CD4-positive, alpha-beta memory T cell (primary cell): ENCODE results near the gene RPL28. TPM values are rescaled to one million over a fixed set of nuclear protein-coding genes. Genes with fewer than 3 reads are reported as not detected.
"Not testable (repeated sequence)": the region's sequence is repeated elsewhere in the genome, so short reads cannot be mapped to it uniquely, and the experiment has no call there.

Experiments used
- CTCF ChIA-PET: fragments of 350-600 bp; sonication (Branson Sonifier 250); formaldehyde crosslinking; loops from one replicate; lab custom pipeline; 2021; ENCODE audit warnings: inconsistent platforms; ENCODE audit not compliant: partially characterized antibody; lab: Charles Lee
- POLR2A ChIA-PET: fragments of 350-600 bp; sonication (Branson Sonifier 250); formaldehyde crosslinking; loops from one replicate; lab custom pipeline; 2021; ENCODE audit not compliant: partially characterized antibody; lab: Charles Lee
- DNase-seq, 5 donors: peaks; one replicate each; pipeline versions ENCODE4 v3.0.0 to v3.0.0-alpha.2; 2020 to 2022; ENCODE audit warnings: mixed read lengths in 1 of 5
- H3K27ac ChIP-seq: one replicate; pipeline ENCODE4 v1.7.0; 2013; ENCODE audit warnings: low read depth, low read length
- H3K27me3 ChIP-seq: 2 replicates; pipeline ENCODE4 v1.7.0; 2013; ENCODE audit warnings: mild to moderate bottlenecking, low read length, moderate library complexity; ENCODE audit not compliant: insufficient read depth
- H3K36me3 ChIP-seq: 2 replicates; pipeline ENCODE4 v1.7.0; 2013; ENCODE audit warnings: mild to moderate bottlenecking, low read length, moderate library complexity; ENCODE audit not compliant: insufficient read depth
- H3K4me1 ChIP-seq: 2 replicates; pipeline ENCODE4 v1.7.0; 2013; ENCODE audit warnings: mild to moderate bottlenecking, low read length, moderate library complexity; ENCODE audit not compliant: insufficient read depth
- H3K4me3 ChIP-seq, 2 donors: one replicate each; pipeline ENCODE4 v1.7.0; 2013; ENCODE audit warnings: low read length in 2 of 2, mild to moderate bottlenecking in 1 of 2
- H3K9me3 ChIP-seq, 2 donors: one replicate each; pipeline ENCODE4 v1.7.0; 2013; ENCODE audit warnings: low read length in 2 of 2, control low read depth in 1 of 2; ENCODE audit not compliant: control insufficient read depth in 1 of 2
- H3K27ac Mint-ChIP-seq, 7 donors: one replicate each; pipeline ENCODE4 v1.8.0; 2020 to 2021; ENCODE audit warnings: mixed read lengths in 7 of 7, mild to moderate bottlenecking in 6 of 7, inconsistent platforms in 3 of 7, moderate library complexity in 3 of 7
- H3K27me3 Mint-ChIP-seq, 2 donors: one replicate each; pipeline ENCODE4 v1.8.0; 2020 to 2021; ENCODE audit warnings: mixed read lengths in 2 of 2
- H3K36me3 Mint-ChIP-seq, 2 donors: one replicate each; pipeline ENCODE4 v1.8.0; 2020 to 2021; ENCODE audit warnings: mixed read lengths in 2 of 2, inconsistent platforms in 1 of 2, mild to moderate bottlenecking in 1 of 2
- H3K4me1 Mint-ChIP-seq, 4 donors: one replicate each; pipeline ENCODE4 v1.8.0; 2020 to 2021; ENCODE audit warnings: mixed read lengths in 4 of 4, mild to moderate bottlenecking in 1 of 4
- H3K4me3 Mint-ChIP-seq, 8 donors: one replicate each; pipeline ENCODE4 v1.8.0; 2020 to 2021; ENCODE audit warnings: mixed read lengths in 8 of 8, mild to moderate bottlenecking in 7 of 8, moderate library complexity in 6 of 8, inconsistent platforms in 3 of 8
- H3K9me3 Mint-ChIP-seq, 8 donors: one replicate each; pipeline ENCODE4 v1.8.0; 2020 to 2021; ENCODE audit warnings: mixed read lengths in 8 of 8, mild to moderate bottlenecking in 5 of 8, inconsistent platforms in 3 of 8, moderate library complexity in 1 of 8
- intact Hi-C: fragments of 100-400 bp; cut with micrococcal nuclease; formaldehyde crosslinking; loops from one replicate; pipeline ENCODE4 v1.15.1; 2023
- polyA plus RNA-seq, 2 donors: library from polyadenylated mRNA; unstranded; fragments of 300-500 nt; fragmentation: Illumina TruSeq; gene quantifications; one replicate each; pipeline ENCODE4 v1.2.3, GENCODE V29; 2021
- total RNA-seq, 2 experiments: library from RNA; stranded (reverse); gene quantifications; one replicate each; pipeline ENCODE4 v1.2.3, GENCODE V29; 2021

The RPL28 gene
- total and polyA plus RNA-seq, 4 experiments from 2014 or later, result 257 to 3,159 (median 1,960) TPM

- intact Hi-C loops, result no loop called here
- Histone ChIP-seq H3K9me3 (no peaks in the 10 kb centered on the region), H3K27me3 (no peaks in the 10 kb centered on the region), H3K4me1 (no peaks in the 10 kb centered on the region), H3K36me3 (peaks cover 23% of the 10 kb centered on the region), H3K4me3 (no peak overlapping the region), H3K27ac (no peak overlapping the region)
- Mint-ChIP-seq H3K27me3 (no peaks in the 10 kb centered on the region), H3K9me3 (no peaks in the 10 kb centered on the region), H3K36me3 (peaks cover 21 to 34% of the 10 kb centered on the region in 2 donors), H3K4me3 (peak overlapping the region in 7 of 8 donors; percentile 15 to 65 (median 45)), H3K4me1 (peaks cover 7 to 15% (median 12%) of the 10 kb centered on the region in 4 donors), H3K27ac (peak overlapping the region in 4 of 7 donors; percentile 1 to 78 (median 64))
- no peak for DNase-seq
- ChIA-PET POLR2A (interaction anchor here (1.4 to 3.4 kb wide), 2 partner anchors 9 kb away, joined by 5 to 25 read pairs; partner anchors contain the start of gene UBE2S), CTCF (no interaction called here)
These were observed 12.6 kb downstream of the RPL28 start for GRCh38 chr19:55398200-55398925.

GRCh38 chr19:55400281-55401087, 14.8 kb downstream of the RPL28 start:
- Mint-ChIP-seq H3K36me3 (peaks cover 26 to 42% of the 10 kb centered on the region in 2 donors), H3K27me3 (no peaks in the 10 kb centered on the region), H3K27ac (peak overlapping the region in 2 of 7 donors; percentile 18 to 35), H3K9me3 (no peaks in the 10 kb centered on the region), H3K4me3 (no peak overlapping the region), H3K4me1 (peaks cover 8 to 18% (median 13%) of the 10 kb centered on the region in 4 donors)
- Histone ChIP-seq H3K9me3 (no peaks in the 10 kb centered on the region), H3K27ac (no peak overlapping the region), H3K27me3 (no peaks in the 10 kb centered on the region), H3K36me3 (peaks cover 30% of the 10 kb centered on the region), H3K4me3 (no peak overlapping the region), H3K4me1 (peaks cover 2% of the 10 kb centered on the region)
- DNase-seq, result no peak
- ChIA-PET CTCF (no interaction called here), POLR2A (interaction anchor here (0.9 to 3.4 kb wide), 4 partner anchors 9 to 61 kb away, joined by 3 to 25 read pairs (median 4); partner anchors contain the start of genes KMT5C and TMEM238)
- intact Hi-C loops, result no loop called here

GRCh38 chr19:55401390-55401789, 15.7 kb downstream of the RPL28 start:
- H3K9me3 ChIP-seq, H3K27ac ChIP-seq, DNase-seq, H3K27me3 ChIP-seq, H3K4me3 Mint-ChIP-seq, H3K27me3 Mint-ChIP-seq, intact Hi-C loops, H3K27ac Mint-ChIP-seq, H3K9me3 Mint-ChIP-seq, CTCF ChIA-PET, H3K4me3 ChIP-seq: not testable (repeated sequence)
- H3K4me1 Mint-ChIP-seq, result peaks cover 17 to 28% (median 22%) of the 10 kb centered on the region in 4 donors
- Histone ChIP-seq H3K36me3 (peaks cover 31% of the 10 kb centered on the region), H3K4me1 (peaks cover 12% of the 10 kb centered on the region)
- H3K36me3 Mint-ChIP-seq, result peaks cover 32 to 51% of the 10 kb centered on the region in 2 donors
- POLR2A ChIA-PET, result interaction anchor here (3.4 kb wide), 1 partner anchor 12 kb away, joined by 25 read pairs; no protein-coding TSS in a partner anchor

- peaks cover 0 to 4% (median 0%) of the 10 kb centered on the region in 8 donors for H3K9me3 Mint-ChIP-seq
- H3K4me1 ChIP-seq, result peaks cover 18% of the 10 kb centered on the region
- H3K27ac Mint-ChIP-seq, result no peak overlapping the region
- no peak overlapping the region for H3K4me3 ChIP-seq
- H3K27ac ChIP-seq, result no peak overlapping the region
- H3K27me3 ChIP-seq, result no peaks in the 10 kb centered on the region
- peaks cover 21 to 35% (median 28%) of the 10 kb centered on the region in 4 donors for H3K4me1 Mint-ChIP-seq
- no peaks in the 10 kb centered on the region for H3K27me3 Mint-ChIP-seq
- CTCF ChIA-PET, result no interaction called here
- H3K4me3 Mint-ChIP-seq, result no peak overlapping the region
- POLR2A ChIA-PET, result interaction anchor here (1.3 to 8.5 kb wide), 2 partner anchors 14 to 64 kb away, joined by 6 to 247 read pairs; partner anchors contain the start of genes RPL28 and TMEM238
- H3K36me3 ChIP-seq, result peaks cover 31% of the 10 kb centered on the region
- H3K36me3 Mint-ChIP-seq, result peaks cover 32 to 55% of the 10 kb centered on the region in 2 donors
- intact Hi-C loops, result no loop called here
- no peaks in the 10 kb centered on the region for H3K9me3 ChIP-seq
- no peak for DNase-seq
These were observed 16.8 kb downstream of the RPL28 start for GRCh38 chr19:55402509-55402908.

- DNase-seq, result no peak
- ChIA-PET CTCF (no interaction called here), POLR2A (interaction anchor here (0.7 to 8.5 kb wide), 4 partner anchors 17 to 149 kb away, joined by 3 to 247 read pairs (median 32); partner anchors contain the start of genes HSPBP1, PPP6R1, RPL28 and TMEM238)
- peaks cover 28% of the 10 kb centered on the region for H3K36me3 ChIP-seq
- Mint-ChIP-seq H3K27ac (peak overlapping the region; percentile 49 to 99 (median 93)), H3K27me3 (no peaks in the 10 kb centered on the region), H3K36me3 (peaks cover 25 to 53% of the 10 kb centered on the region in 2 donors), H3K4me1 (peaks cover 22 to 32% (median 28%) of the 10 kb centered on the region in 4 donors), H3K4me3 (peak overlapping the region in 7 of 8 donors; percentile 76 to 95 (median 81)), H3K9me3 (peaks cover 0 to 17% (median 0%) of the 10 kb centered on the region in 8 donors)
- no peak overlapping the region for H3K4me3 ChIP-seq
- intact Hi-C loops, result loop anchor here (5.0 kb wide), 1 partner anchor 237 kb away; the partner anchor contains the start of genes ZNF580 and ZNF581
- H3K27me3 ChIP-seq, result no peaks in the 10 kb centered on the region
- peaks cover 24% of the 10 kb centered on the region for H3K4me1 ChIP-seq
- H3K27ac ChIP-seq, result peak overlapping the region; percentile 18
- no peaks in the 10 kb centered on the region for H3K9me3 ChIP-seq
These were observed 19.9 kb downstream of the RPL28 start for GRCh38 chr19:55405638-55406037.

GRCh38 chr19:55406091-55406825, 20.5 kb downstream of the RPL28 start:
- H3K9me3 Mint-ChIP-seq, result peaks cover 0 to 17% (median 0%) of the 10 kb centered on the region in 8 donors
- peak overlapping the region; percentile 84 to 99 (median 93) for H3K27ac Mint-ChIP-seq
- H3K4me1 Mint-ChIP-seq, result peaks cover 22 to 32% (median 28%) of the 10 kb centered on the region in 4 donors
- Histone ChIP-seq H3K27me3 (no peaks in the 10 kb centered on the region), H3K4me1 (peaks cover 24% of the 10 kb centered on the region), H3K9me3 (no peaks in the 10 kb centered on the region), H3K27ac (peak overlapping the region; percentile 99), H3K4me3 (peak overlapping the region; percentile 28 to 63), H3K36me3 (peaks cover 26% of the 10 kb centered on the region)
- CTCF ChIA-PET, result no interaction called here
- H3K36me3 Mint-ChIP-seq, result peaks cover 24 to 47% of the 10 kb centered on the region in 2 donors
- POLR2A ChIA-PET, result interaction anchor here (0.7 to 8.5 kb wide), 9 partner anchors 18 to 1269 kb away, joined by 3 to 247 read pairs (median 8); partner anchors contain the start of genes CNOT3, HSPBP1, PPP1R12C and PPP6R1
- H3K4me3 Mint-ChIP-seq, result peak overlapping the region; percentile 76 to 95 (median 82)
- no peaks in the 10 kb centered on the region for H3K27me3 Mint-ChIP-seq
- no peak for DNase-seq
- intact Hi-C loops, result loop anchor here (5.0 kb wide), 1 partner anchor 236 kb away; the partner anchor contains the start of genes ZNF580 and ZNF581
